MV-4-11 (cell line): ENCODE measurements around the gene HILPDA.

Source experiments
- DNase-seq: peaks from one replicate; lab custom pipeline; 2025; lab: John Stamatoyannopoulos, UW

The HILPDA gene, protein sequence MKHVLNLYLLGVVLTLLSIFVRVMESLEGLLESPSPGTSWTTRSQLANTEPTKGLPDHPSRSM

DNA sequence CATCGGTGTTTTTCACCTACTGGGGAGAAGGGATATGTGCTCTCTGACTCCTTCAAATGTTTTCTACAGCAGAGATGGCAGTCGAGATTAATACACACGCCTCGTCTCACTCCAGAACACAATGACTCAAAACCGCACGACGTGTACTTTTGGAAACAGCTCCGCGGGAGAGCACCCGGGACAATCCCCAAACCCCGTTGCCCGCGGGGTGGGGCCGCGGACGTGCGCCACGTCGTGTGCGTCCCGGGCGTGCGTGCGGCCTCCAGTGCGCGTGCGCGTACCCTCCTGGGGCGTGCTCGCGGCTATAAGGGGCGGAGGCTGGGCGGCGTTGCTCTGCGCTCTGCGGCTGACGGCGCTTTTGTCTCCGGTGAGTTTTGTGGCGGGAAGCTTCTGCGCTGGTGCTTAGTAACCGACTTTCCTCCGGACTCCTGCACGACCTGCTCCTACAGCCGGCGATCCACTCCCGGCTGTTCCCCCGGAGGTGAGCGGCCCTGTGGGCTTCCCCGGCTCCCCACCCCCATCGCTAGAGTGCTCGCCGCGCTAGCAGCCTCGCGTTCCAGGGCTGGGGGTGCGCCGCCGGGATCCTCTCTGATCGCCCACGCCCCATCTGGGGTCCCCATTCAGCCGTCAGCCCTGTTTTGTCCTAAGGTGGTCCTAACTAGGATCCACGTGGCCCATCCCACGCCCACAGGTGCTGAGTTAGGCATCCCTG is at the start of gene HILPDA:
HILPDA (plus strand) TSS at position 336 of the 712 bp plus-strand sequence. CDS start 1,391 bp downstream, outside the sequence.
- DNase-seq = peak; percentile 94

DNA sequence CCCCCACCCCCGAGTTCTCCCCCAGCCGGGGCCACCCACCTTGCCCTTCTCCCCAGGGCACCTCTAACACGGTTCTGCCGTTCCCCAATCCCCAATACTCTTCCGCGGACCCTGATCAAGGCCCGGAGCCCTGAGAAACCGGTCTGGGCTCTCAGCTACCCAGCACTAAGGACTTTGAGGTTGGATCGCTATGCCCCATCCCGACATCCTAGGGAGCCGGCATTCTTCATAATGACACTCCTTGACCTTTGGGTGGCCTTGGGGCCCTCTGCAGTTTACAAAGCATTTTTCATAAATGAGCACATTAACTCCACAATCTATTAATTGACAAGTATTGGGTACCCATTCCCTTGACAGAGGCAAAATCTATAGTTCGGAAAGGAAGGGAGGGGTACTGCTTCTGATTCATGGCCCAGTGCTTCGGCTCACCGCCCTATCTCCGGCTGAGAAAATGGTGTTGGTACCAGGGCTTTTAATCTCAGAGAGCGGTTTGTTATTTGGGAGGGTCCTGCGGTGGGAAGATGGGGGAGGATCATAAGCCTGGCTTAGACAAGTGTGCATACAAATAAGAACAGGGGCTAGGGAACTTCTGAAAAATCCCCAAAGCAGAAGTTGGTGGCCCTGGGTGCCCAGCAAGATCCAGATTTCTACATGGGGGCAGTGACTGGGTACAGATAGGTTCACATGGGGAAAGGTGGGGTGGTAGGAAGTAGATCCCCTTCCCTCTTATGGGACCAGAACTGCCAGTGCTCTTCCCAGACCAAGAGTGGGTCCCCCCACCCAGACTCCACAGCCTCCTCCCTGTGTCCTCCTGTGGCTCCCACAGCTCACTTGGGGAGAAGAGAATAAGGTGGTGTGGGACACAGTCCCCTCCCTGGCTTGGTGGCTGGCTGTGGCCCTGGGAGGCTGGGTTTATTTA is 49.1 kb upstream of the HILPDA start:
- no peak for DNase-seq

DNA sequence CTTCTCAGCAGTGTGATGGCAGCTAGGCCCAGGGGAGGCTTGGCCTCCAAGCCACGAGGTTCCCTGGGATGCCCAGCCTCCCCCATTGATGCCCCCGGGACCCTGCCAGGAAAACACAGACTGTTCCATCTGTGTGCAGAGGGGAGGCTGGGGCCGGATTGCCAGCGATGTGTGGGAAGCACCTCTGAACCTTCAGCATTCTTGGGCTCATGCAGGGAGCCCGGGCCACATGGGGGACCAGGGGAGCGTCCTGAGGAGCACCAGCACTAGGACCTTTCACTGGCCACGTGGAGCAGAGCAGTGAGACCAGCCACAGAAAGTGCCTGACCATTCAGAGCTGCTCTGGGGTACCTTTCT is 48.5 kb upstream of the HILPDA start:
- no peak for DNase-seq

DNA sequence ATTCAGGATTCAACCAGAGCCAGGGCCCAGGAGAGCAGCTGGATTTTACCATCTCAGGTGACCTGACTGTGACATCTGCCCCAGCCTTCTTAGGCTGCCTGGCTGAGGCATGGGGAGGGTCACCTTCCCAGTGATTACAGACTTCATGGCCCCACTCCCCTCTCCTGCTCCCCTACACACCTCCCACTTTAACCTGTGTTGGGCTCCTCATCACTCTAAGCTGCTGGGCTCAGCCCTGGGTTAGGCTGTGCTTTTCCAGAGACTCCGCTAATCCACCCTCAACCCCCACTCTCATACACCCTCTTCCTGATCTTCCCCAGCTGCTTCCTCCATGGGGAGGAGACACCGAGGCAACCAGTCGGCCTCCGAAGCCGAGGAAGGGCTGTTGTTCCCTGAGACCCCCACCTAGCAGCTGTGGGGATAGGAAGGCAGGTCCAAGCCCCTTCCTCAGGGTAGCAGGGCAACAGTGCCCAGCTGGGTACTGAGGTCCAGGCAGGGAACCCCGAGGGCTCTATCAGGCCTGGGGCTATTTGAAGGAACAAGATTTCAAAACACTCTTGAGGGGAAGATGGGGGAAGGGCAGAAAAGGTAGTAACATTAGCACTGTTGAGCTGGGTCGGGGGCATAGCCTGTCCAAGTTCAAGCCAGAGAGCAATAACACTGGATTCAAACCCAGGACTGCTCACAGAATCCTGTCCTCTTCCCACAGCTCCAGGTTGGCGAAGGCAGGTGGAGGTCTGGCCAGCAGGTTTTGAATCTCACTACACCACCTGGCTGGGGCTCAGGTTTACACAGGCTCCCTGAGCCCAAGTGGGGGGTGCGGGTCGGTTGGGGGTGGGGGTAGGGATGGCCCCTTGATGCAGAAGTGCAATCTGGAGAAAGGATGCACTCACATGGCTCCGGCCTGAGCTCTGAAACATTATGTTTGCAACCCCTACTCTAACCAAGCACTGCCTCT is 47.6 kb upstream of the HILPDA start:
- no peak for DNase-seq

DNA sequence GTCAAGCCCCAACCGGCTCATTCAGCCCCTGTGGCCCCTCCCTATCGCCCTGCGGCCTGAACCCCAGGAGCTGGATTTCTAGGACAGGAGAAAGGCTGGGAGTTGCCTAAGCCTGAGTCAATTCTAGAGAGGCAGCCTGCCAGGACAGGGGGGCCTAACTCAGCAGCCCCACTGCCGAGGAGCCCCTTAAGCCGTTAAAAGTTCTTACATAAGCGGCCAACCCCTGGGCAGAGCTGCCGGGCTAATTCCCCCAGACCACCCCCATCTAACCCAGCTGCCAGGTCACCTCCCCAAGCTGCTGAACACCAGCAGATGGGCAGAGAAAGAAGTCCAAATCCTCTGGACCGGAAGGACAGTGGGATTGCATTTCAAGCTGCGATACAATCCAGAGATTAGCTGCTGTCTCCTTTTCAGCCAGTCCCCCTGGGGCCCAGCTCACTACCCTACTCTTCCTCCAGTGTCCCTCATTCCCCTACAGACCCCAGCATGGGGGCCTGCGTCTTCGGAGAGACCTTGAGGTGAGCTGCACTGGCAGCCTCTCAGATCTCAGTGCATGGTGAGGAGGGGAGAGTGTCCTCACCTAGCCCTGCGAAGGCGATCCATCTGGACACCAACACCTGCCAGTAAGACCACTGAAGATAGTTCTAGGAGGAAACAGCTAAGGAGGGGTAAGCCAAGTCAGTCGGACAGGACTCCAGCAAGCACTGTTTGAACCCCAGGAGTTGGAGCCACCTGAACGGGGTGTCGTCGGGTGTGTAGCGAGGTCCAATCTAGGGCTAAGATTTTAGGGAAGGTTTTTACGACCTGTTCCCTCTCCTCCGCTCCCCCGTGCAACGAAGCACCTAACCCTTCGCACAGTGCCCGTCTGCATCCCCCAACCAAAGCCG is 46.7 kb upstream of the HILPDA start:
- DNase-seq = peak; percentile 32

DNA sequence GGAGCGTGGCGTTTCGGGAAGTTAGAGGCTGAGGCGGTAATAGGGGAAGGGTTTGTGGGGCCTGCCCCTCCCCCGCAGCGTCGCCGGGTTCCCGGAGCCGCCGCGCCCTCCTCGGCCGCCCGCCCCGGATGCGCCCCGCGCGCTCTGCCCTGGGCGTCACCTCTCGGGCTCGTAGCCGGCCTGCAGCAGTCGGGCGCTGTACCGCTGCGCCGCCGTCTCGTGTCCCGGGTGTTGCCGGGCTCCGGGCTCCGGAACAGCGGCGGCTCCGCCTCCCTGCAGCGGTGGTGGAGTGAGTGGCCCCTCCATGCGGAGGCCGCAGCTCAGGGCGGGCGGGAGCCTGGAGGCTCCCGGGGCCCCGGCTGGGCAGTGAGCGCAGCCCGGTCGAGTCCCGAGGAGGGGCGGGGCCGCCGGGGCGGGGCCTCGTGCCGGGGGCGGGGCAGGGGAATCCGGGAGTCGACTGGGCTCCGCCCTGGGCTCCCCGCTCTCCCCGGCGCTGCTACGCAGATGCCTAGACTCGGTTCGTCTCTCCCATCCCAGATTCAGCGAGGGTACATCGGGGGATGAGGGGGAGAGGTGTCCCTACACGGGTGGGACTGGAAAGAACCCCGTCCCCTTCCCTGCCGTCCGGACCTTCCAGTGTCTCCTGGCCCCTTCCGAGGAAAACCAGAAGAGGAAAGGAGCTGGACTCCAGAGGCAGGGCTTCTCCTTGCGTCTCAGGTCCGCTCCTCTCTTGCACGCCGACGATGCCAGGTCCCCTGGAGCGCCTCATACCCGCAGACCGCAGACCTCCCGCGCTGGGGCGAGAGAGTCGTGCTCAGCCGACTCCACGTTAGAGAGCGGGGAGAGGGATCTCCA is 45.9 kb upstream of the HILPDA start, which contains the start of gene IMPDH1:
IMPDH1 (minus strand) TSS at position 387 of the 855 bp plus-strand sequence; CDS start at position 306, 81 bp downstream.
- DNase-seq = peak; percentile 61

DNA sequence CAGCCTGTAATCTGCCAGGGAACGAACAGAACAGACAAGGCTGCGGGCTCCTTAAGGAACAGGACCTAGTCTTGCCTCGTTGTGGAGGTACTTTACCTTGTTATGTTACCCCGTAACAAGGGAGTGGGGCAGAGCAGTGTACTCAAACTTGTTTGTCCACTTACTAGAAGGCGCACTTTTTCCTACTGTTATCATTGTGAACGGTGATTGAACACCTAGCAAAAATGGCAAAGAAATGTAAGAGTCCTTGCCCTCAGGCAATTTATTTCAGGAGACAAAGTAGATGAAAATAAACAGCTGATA is 45.3 kb upstream of the HILPDA start:
- DNase-seq = no peak

DNA sequence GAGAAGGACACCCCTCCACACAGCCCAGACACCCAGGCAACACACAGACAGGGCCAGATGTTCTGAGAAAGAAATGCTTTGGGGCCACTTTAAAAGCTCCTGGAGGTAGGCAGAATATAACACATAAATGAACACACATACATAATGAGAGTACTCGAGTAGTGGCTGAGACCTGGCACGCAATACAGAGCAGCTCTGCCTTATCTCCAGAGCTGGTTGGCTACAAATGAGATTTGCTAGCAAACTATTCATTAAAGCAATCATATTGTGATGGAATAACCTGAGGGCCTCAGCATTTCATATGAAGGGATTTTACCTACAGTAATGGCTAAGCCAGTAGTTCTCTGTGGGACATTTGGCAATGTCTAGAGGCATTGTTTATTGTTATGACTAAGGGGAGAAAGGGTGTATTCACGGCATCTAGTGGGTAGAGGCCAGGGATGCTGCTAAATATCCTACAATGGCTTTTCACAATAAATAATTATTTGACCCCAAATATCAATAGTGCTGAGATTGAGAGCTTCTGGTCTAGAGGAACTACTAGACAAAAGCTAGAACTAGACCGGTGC is 40.4 kb upstream of the HILPDA start:
- no peak for DNase-seq

DNA sequence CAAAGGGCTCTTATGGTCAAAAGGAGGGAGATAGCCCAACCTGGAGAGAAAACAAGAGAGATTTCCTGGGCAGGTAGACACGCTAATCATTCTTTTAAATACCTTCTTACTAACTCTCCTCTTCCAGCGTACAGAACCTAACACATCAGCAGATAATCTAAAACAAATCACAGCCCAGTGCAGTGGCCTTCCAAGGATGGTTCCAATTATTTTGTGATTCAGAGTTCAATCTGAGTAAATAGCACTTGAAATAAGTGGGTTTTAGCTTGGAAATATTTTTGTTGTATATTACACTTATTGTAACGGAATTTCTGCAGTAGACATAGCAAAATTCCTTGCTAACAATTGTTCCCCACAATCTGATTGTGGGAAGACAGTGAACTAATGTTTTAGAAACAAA is 38.6 kb upstream of the HILPDA start:
- DNase-seq = no peak

DNA sequence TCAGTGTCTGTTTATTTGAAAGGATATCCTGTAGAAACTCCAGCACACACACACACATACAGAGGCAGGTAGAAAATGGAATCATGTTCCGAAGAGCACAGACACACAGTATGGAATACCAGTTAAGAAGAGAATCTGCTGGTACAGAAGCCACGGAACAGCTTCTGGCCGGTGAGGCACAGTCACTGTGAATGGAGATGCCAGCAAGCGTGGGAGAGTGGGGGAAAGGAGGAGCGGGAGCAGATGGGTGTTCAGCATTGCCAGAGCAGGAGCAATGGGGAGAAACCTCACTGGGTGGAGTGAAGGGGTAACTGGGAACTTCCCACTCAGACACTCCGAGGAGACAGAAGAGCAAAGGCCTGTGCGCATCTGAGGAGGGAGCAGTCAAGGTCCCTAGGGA is 36.4 kb upstream of the HILPDA start:
- no peak for DNase-seq

DNA sequence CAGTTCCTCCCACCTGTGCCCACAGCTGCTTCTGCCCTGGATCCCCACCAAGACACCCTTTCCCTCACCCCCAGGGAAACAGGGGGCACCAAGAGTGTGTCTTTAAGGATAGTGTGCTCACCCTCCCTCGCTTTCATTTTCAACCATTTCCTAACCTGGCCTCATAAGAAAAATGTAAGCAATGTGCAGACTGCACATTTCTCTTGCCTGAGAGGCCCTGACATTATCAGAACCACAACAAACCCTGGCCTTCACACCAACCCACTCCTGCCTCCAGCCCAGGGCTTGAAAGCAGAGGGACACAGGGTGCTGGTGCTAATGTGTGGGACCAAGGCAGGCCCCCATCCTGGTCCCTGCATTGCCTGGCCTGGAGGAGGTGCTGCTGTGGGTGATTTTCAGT is 34.9 kb upstream of the HILPDA start:
- no peak for DNase-seq

DNA sequence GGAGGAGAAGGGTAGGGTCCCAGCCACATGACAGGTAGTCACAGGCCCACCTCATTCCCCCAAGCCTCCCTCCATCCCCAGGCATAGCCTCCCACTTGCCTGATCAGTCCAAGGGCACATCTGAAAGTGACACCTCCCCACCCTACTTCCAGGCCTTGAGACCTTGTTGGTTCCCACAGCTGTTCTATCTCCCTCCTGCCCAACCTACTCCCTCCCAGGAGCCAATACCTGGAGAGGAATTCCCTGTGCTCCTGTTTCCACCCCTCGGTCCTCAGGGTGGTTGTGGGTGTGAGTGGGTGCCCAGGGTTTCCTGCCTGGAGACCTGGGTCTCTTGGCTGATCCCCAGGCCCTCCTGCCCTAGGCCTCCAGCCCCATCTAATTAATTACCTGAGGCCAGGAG is 34.3 kb upstream of the HILPDA start:
- DNase-seq = no peak

DNA sequence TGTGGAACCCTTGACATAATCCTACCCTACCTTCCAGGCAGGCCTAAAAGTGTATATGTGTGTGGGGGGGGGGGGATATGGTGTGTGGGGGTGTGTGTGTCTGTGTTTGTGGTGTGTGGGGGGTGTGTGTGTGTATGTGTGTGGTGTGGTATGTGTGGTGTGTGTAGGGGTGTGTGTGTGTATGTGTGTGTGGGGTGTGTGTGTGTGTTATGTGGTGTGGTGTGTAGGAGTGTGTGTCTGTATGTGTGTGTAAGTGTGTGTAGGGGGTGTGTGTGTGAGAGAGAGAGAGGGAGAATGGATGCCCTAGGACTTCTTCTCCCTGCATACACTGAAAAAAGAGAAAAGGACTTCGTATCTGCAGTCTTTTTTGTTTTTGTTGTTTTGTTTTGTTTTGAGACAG is 33.6 kb upstream of the HILPDA start:
- no peak for DNase-seq

DNA sequence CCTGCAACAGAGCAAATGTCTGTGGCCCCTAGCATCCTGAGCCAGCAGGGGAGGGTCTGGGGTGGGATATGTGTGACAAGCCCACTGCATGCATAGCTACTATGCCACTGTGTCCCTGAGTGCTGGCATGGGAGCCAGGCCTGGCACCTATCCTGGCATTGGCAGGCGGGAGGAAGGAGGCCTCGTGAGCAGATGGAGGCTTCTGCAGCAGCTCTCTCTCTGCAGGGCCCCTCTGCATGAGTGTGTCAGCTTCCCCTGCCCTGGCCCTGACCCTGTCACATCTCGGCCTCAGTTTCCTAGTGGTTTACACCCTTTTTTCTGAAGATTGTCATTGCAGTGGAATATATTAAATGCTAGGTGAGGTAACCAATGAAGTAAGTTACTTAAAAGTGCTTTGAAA is 32.8 kb upstream of the HILPDA start:
- no peak for DNase-seq

DNA sequence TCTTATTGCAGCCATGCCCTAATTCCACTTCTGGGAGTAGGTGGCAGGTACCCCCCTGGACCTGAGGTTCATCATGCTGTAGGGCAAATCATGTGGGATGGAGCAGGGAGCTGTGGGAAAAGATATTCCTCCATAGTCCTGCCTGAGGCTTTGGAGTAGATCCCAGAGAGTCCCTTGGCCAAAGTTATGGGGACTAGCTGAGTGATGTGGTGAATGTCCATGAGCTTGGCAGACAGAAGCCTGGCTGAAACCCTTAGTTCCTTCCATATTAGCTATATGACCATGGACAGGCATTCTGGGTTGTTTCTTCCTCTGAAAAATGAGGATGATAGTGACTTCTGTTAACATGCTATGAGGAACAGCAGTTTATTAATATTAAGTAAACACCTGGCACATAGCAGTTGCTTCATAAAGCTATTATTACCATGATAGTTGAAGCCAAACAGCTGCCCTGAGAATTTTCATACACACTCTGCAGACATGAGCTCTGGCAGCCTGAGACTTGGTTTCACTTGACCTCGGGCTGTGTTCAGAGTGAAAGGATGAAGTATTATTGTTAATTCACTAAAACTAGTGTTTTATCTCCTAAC is 30.9 kb upstream of the HILPDA start:
- DNase-seq = no peak

DNA sequence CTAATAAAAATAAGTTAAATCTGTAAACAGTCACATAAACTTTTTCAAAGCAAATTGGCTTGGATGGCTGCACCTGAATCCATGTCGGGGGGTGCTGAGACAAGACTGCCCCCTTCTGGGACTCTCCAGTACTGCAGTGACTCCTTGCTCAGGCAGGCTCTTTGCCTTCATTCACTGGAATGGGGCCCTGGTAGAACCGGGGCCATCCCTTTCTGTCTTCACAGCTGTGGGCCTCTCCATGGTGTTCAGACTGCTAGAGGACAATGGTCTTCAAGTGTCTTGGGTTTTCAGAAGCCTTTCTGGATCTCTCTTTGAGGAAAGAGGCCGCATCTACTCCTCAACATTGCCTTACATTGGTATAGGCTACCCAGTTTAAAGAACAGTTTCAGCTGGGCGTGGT is 29.8 kb upstream of the HILPDA start:
- DNase-seq = peak; percentile 40

DNA sequence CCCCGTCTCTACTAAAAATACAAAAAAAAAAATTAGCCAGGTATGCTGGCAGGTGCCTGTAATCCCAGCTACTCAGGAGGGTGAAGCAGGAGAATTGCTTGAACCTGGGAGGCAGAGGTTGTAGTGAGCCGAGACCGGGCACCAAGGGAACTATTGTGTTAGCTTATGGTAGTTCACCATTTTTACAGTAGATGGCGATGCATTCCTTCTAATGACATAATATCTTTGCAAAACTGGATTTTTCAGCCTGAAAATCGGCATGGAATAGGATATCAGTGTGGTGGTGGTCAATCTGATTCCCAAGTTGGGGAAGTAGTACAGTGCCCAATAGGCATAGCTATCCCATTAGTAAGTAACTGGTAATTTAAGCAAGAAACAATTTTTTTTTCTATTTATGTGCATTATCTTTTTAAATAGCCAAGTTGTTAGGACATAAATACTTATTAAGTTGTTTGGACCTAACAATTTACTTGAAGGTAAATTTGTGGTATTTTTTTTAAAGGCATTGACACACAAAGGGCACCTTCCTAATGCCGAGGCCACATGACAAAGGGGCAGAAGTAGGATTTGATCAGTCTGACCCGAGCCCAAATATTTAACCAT is 28.3 kb upstream of the HILPDA start:
- peak; percentile 46 for DNase-seq

DNA sequence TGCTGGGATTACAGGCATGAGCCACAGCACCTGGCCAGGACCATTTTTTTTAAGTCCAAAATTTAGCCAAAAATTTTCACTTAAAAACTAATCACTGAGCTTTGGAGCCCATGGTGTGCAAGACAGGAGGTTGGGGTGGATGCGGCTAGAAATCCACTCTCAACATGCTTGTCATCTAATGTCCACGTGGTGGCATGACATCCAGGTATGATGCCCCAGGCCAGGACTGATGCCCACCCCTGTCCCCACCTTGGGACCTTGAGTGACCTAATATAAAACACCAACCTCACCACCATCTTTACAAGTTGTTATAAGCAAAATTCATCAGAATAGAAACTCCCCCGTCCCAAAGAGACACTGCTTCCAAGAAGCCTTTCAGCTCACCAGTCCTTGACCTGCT is 25.5 kb upstream of the HILPDA start:
- no peak for DNase-seq

DNA sequence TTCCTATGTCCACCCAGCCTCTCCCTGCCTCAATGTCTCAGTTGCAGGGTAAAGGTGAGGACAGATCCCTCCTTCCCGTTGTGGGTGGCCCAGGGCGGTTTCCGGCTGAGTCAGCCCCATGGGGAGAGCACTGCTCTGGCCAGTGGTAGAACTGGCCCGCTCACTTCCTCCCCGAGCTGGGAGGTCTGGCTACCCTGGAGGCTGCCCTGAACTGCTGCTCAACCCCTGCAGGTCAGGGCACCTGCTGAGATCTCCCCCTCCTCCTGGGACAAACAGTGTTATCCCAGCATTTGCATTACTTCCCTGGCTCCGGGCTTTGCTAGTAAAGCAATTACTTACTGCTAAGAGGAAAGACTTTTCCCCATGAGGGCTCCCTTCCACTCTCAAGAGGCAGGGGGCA is 24.5 kb upstream of the HILPDA start:
- DNase-seq = no peak
